GM19193 (cell line): ENCODE data around the gene MCCD1.

Source experiments
- POLR2A ChIP-seq: IDR thresholded peaks from 4 replicates; pipeline ENCODE4 v1.6.1; 2011; ENCODE audit not compliant: insufficient read depth, insufficient read length; ENCODE audit errors: extremely low read depth

Gene MCCD1

GRCh38 chr6:31575335-31575901, 46.7 kb downstream of the MCCD1 start, which contains the start of gene TNF:
Gene TNF, plus strand, starts transcription at chr6:31575565. Its CDS starts 177 bp downstream, at chr6:31575742.
- TF ChIP-seq POLR2A: peak; percentile 100

DNA sequence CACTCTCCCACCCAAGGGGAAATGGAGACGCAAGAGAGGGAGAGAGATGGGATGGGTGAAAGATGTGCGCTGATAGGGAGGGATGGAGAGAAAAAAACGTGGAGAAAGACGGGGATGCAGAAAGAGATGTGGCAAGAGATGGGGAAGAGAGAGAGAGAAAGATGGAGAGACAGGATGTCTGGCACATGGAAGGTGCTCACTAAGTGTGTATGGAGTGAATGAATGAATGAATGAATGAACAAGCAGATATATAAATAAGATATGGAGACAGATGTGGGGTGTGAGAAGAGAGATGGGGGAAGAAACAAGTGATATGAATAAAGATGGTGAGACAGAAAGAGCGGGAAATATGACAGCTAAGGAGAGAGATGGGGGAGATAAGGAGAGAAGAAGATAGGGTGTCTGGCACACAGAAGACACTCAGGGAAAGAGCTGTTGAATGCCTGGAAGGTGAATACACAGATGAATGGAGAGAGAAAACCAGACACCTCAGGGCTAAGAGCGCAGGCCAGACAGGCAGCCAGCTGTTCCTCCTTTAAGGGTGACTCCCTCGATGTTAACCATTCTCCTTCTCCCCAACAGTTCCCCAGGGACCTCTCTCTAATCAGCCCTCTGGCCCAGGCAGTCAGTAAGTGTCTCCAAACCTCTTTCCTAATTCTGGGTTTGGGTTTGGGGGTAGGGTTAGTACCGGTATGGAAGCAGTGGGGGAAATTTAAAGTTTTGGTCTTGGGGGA, 47.4 kb downstream of the MCCD1 start:
- no peak for TF ChIP-seq POLR2A

DNA sequence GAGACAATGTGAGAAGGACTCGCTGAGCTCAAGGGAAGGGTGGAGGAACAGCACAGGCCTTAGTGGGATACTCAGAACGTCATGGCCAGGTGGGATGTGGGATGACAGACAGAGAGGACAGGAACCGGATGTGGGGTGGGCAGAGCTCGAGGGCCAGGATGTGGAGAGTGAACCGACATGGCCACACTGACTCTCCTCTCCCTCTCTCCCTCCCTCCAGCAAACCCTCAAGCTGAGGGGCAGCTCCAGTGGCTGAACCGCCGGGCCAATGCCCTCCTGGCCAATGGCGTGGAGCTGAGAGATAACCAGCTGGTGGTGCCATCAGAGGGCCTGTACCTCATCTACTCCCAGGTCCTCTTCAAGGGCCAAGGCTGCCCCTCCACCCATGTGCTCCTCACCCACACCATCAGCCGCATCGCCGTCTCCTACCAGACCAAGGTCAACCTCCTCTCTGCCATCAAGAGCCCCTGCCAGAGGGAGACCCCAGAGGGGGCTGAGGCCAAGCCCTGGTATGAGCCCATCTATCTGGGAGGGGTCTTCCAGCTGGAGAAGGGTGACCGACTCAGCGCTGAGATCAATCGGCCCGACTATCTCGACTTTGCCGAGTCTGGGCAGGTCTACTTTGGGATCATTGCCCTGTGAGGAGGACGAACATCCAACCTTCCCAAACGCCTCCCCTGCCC, 48.3 kb downstream of the MCCD1 start:
- peak; percentile 72 for TF ChIP-seq POLR2A

- no peak for TF ChIP-seq POLR2A
Observed at GRCh38 chr6:31577579-31577966, 48.8 kb downstream of the MCCD1 start.

DNA sequence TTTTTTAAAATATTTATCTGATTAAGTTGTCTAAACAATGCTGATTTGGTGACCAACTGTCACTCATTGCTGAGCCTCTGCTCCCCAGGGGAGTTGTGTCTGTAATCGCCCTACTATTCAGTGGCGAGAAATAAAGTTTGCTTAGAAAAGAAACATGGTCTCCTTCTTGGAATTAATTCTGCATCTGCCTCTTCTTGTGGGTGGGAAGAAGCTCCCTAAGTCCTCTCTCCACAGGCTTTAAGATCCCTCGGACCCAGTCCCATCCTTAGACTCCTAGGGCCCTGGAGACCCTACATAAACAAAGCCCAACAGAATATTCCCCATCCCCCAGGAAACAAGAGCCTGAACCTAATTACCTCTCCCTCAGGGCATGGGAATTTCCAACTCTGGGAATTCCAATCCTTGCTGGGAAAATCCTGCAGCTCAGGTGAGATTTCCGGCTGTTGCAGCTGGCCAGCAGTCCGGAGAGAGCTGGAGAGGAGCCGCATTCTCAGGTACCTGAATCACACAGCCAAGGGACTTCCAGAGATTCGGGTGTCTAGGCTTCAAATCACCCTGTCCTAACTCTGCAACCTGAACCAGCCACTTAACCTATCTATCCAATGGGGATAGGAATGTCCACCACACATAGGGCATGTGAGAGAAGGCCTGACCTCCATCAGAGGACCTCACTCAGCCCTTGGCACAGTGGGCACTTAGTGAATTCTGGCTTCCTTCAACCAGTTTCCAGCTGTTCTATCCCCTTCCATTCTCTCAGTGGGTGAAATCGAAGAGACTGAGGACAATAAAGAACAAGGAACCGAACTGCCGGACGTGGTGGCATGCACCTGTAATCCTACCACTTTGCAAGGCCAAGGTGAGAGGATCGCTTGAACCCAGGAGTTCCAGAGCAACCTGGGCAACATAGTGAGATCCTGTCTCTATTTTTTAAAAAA, 49.7 kb downstream of the MCCD1 start:
- TF ChIP-seq POLR2A: peak; percentile 45

DNA sequence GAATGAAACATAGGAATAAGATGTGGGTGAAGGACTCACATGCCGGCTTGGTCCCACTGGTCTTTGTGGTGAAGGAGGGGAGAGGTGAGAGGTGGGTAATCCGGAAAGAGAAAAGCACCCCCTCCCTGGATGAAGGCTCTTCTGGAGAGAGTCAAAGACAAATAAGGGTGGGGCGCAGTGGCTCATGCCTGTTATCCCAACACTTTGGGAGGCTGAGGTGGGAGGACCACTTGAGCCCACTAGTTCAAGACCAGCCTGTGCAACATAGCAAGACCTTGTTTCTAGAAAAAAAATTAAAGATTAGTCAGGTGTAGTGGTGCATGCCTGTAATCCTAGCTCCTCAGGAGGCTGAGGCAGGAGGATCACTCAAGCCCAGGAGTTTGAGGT, 50.4 kb downstream of the MCCD1 start:
- no peak for TF ChIP-seq POLR2A
